ENCODE results near the gene FRMD4B.

- TF ChIP-seq CTCF (IDR thresholded peaks at IDR 0.05; ENCODE audit: borderline replicate concordance, extremely low read depth, low read length, poor library complexity, severe bottlenecking): no peak
- TF ChIP-seq EZH2 (IDR thresholded peaks at IDR 0.05; ENCODE audit: borderline replicate concordance, low read depth, low read length, severe bottlenecking): no peak
These were observed 185.4 kb downstream of the FRMD4B start for GRCh38 chr3:69200384-69201068.

All from DND-41 (cell line).